HS-27A (cell line): Measurements from ENCODE around the gene PARD3B.

Experiments
- DNase-seq: peaks from one replicate; pipeline ENCODE4 v3.0.0-alpha.2; 2012; ENCODE audit warnings: low read depth, missing footprints

Gene PARD3B

GRCh38 chr2:205357732-205358131, 812.5 kb downstream of the PARD3B start:
- DNase-seq, result no peak

DNA sequence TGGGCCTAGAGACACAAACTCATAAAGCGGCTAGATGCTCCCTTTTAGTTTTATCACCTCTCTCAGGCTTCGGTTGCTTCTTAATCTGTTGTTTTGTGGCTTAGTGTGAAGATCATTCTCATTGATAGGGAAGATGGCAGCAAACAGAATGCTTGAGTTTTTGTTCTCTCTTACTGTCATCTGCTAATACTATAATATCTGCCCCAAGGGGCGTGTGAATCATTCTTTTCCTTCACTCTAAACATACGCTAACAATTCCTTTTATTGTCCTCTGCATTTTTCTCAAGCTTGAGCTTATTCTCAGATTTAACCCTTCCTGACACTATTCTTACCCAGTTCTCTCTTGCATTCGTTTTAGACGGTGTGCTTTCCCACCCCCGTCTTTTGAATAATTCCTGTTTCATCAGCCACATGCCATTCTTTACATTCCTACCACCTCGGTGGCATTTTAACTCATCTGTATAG, 813.1 kb downstream of the PARD3B start:
- no peak for DNase-seq

- no peak for DNase-seq
These were observed 816.0 kb downstream of the PARD3B start for GRCh38 chr2:205361272-205361671.

GRCh38 chr2:205361970-205362369, 816.7 kb downstream of the PARD3B start:
- DNase-seq, result no peak

DNA sequence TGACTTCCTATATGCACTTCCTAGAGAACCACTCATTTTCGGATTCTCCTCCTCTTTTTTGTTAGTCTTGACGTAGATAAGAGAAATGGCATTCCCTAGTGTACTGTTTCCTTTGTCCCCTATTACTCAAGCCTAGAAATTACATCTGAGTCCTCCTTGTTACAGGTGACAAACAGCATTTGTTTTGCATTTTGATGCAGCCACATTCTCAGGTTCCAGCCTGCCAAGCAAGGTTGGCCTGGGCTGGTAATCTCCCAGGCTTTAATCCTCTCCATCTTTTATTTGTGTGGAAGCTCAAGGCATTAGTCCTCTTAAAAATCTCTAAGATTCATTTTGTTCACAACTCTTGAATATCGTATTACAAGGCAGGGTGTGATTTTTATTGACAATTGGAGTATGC, 819.0 kb downstream of the PARD3B start:
- no peak for DNase-seq

GRCh38 chr2:205366336-205367060, 821.2 kb downstream of the PARD3B start:
- DNase-seq, result no peak

DNA sequence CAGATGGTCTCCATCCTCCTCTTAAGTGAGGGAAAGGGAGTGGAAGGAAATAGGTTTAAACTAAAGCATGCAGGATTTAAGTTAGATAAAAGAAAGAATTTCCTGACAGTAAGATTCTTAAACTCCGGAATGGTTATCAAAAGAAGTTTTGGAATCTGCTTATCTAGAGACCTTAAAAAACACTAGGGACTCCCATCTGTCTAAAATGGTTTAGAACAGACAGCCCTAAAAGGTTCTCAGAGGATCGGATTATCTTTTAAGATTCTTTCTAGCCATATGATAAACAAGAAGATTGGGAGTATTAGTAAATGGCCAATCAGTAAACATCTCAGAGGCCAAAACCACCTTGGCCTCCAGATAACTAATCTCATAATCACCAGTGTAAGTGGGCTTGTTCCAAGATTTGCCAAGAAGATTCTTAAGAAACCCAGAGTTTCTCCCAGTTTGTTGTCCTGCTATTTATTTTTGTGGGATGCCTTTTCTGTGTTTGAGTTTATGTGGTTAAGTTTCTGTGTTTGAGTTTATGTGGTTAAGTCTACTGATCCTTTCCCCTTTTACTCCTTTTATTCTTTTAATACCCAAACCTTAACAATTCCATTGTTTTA, 822.2 kb downstream of the PARD3B start:
- DNase-seq, result no peak

- DNase-seq, result no peak
These were observed 824.5 kb downstream of the PARD3B start for GRCh38 chr2:205369813-205370212.

DNA sequence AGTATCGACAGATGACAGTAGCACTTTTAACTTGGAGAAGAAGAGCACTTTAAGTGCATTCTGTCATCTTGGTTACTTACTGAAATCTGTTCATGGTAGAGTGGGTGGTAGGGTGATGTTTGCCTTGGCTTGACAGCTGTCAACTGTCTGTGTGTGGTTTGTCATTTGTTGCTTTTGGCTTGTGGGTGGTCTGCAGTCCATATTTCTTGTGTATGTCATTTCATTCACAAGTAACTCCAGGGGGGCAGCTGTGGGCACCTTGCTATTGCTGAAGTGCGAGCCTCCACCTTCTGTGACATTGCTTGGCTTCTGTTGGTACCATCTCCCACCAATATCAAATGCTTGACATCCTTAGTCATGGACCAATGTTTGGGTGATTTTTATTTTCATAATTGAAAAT, 825.5 kb downstream of the PARD3B start:
- DNase-seq, result no peak

- no peak for DNase-seq
These were observed 826.9 kb downstream of the PARD3B start for GRCh38 chr2:205372141-205372540.

DNA sequence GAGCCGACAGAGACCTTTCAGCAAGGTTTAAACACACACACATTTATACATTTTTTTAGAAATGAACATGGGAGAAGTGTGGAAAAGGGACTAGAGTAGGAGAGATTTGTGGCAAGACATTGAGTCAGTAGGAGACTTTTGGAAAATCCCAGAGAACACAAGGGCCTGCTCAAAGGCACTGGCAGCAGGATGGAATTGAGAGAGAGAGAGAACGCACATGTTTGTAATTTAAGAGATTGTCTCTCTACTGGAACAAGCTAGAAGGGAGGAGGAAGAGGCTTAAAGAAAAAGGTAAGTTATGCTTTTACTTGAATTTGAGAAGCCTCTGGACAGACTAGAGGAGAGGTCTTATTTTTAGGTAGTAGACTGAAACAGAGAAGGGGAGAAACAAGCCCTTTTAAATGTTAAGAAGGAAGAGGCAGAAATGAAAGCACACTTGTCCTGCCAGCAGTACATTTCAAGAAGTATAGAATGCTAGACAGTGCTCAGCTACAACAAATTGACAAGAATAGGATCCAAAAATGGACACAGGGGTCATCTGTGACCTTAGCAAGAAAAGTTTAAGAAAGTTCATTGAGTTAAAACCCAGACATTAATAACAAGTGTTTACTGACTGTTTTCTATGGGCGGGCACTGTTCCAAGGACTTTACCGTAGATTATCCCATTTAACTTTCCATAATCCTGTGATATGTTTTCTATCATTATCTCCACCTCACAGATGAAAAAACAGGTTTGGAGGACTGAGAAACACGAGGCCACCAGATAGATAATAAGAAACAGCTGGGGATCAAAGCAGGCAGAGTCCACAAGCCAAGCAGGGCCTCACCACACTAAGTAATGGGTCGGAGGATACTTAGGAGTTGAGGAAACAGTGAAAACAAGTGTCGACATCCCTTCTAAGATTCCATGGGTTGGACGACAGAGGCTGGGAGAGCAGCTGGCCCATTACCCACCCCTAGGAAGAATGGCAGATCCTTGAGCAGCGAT, 830.5 kb downstream of the PARD3B start:
- DNase-seq, result no peak

DNA sequence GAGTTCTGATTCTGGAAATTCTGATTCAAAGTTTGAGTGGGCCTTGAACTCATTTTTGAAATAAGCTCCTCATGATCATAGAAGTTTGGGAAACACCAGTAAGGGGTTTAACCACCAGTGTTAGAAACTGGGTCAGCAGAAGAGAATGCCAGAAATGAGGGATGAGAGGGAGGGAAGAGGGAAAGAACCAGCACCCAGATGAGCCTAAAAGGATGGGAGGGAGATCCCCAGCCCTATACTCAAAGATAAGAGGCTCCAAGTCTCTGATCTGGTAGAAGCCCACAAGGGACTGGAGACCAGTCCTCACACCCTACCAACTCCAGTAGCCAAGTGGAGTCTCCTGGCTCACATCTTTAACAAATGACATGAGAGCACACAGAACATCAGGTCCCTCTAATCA, 832.0 kb downstream of the PARD3B start:
- DNase-seq, result no peak

DNA sequence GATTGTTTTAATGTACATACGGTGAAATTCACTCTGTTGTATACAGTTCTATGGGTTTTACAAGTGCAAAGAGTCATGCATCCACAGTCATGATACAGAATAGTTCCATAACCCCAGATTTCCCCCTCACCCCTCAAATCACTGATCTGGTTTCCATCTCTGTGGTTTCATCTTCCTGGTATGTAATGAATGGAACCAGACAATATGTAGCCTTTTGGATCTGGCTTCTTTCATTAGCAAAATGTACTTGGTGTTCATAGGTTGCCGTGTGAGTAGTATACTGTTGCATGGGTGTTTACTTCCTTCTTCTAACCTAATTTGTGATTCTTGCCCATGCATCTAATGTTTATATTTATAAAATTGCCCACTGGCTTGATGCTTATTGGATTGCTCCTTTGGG, 838.3 kb downstream of the PARD3B start:
- no peak for DNase-seq

- no peak for DNase-seq
These were observed 840.8 kb downstream of the PARD3B start for GRCh38 chr2:205386109-205386508.

GRCh38 chr2:205387350-205388055, 842.2 kb downstream of the PARD3B start:
- no peak for DNase-seq

- no peak for DNase-seq
These were observed 845.6 kb downstream of the PARD3B start for GRCh38 chr2:205390866-205391265.

DNA sequence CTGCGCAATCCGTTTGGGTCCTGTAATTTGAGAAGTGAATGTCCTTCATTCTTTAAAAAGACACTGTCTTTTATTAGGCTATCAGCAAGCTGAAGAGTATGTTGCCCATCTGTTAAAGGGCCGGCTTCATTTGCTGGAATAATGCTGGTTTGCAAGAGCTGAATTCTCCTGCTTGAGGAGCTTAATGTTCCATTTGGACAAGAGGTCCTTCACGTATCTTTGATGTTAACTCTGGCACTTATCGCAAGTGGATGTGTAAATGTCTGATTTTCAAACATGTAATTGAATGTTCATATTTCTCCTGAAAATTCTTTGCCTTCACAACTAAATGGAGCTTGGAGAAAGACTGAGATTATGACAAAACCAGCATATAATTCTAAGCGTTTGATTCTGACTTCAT, 856.2 kb downstream of the PARD3B start:
- DNase-seq, result no peak

GRCh38 chr2:205402011-205402410, 856.7 kb downstream of the PARD3B start:
- no peak for DNase-seq

GRCh38 chr2:205403244-205403825, 858.1 kb downstream of the PARD3B start:
- no peak for DNase-seq

GRCh38 chr2:205405194-205405593, 859.9 kb downstream of the PARD3B start:
- DNase-seq, result peak; percentile 64

GRCh38 chr2:205405752-205406151, 860.5 kb downstream of the PARD3B start:
- peak; percentile 51 for DNase-seq

DNA sequence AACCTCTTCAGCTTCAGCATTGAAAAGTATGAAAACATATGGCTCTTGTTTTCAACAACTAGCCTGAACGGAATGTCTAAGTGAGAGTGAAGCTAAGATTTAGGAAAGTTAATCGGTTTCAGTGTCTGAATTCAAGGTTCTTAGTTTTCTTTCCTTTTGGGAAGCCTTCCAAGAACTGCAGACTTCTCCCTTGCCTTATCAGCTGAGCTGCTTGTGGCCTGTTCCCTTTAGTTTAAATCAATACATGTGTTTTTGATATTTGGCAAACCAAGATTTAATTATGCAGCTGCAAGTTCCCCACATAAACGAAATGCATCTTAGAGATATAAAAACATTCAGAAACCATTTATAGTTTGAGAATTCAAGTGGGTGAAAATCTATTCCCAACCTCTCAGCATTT, 862.7 kb downstream of the PARD3B start:
- DNase-seq, result no peak
